B cell (primary cell): ENCODE results near the gene GRM4. TPM values are rescaled to one million over a fixed set of nuclear protein-coding genes. Genes with fewer than 3 reads are reported as not detected.

Experiments used
- ATAC-seq: fragments of 200-7000 bp; cut with Tn5 transposase; one replicate; pipeline ENCODE4 v1.10.0; 2021; ENCODE audit warnings: low read depth, mild to moderate bottlenecking, moderate number of reproducible peaks, moderate library complexity
- CTCF ChIA-PET: fragments of 350-600 bp; sonication (Branson Sonifier 250); formaldehyde crosslinking; loops from one replicate; lab custom pipeline; 2021; ENCODE audit warnings: antibody characterized with exemption, inconsistent platforms; lab: Charles Lee
- POLR2A ChIA-PET: fragments of 350-600 bp; sonication (Branson Sonifier 250); formaldehyde crosslinking; loops from one replicate; lab custom pipeline; 2021; ENCODE audit warnings: antibody characterized with exemption; lab: Charles Lee
- DNase-seq: peaks from one replicate; pipeline ENCODE4 v3.0.0; 2013
- H2AFZ ChIP-seq: 2 replicates; pipeline ENCODE4 v1.6.1; 2012; ENCODE audit warnings: mild to moderate bottlenecking, low read depth, low read length; ENCODE audit not compliant: insufficient read depth, poor library complexity, severe bottlenecking
- H3K27ac ChIP-seq, 2 donors: 1 replicate in 1 of 2; 2 replicates in 1 of 2; pipeline ENCODE4 v1.5.1; 2012 to 2013; ENCODE audit warnings: low read length in 2 of 2, mild to moderate bottlenecking in 2 of 2, moderate library complexity in 1 of 2
- H3K27me3 ChIP-seq, 4 experiments: fragments of 200-600 bp in 1 of 4; sonication (generic) in 1 of 4; replicated peaks in 1 of 4; 1 replicate in 2 of 4; 2 replicates in 2 of 4; pipeline versions ENCODE4 v1.6.1 to v1.7.0; 2013 to 2016; ENCODE audit warnings: low read length in 3 of 4, mild to moderate bottlenecking in 2 of 4, mixed read lengths in 1 of 4, moderate library complexity in 1 of 4; ENCODE audit not compliant: insufficient read depth in 4 of 4, control insufficient read depth in 3 of 4; ENCODE audit errors: control extremely low read depth in 1 of 4
- H3K36me3 ChIP-seq, 2 experiments: replicated peaks in 1 of 2; 1 replicate in 1 of 2; 2 replicates in 1 of 2; pipeline versions ENCODE4 v1.6.1 to v1.7.1; 2013; ENCODE audit warnings: low read length in 1 of 2; ENCODE audit not compliant: insufficient read depth in 2 of 2, control insufficient read depth in 1 of 2; ENCODE audit errors: control extremely low read depth in 1 of 2, extremely low read depth in 1 of 2
- H3K4me1 ChIP-seq, 2 donors: fragments of 200-600 bp in 1 of 2; sonication (generic) in 1 of 2; 1 replicate in 1 of 2; 2 replicates in 1 of 2; pipeline versions ENCODE4 v1.5.1 to v1.6.1; 2013 to 2017; ENCODE audit warnings: low read length in 2 of 2; ENCODE audit not compliant: control insufficient read depth in 2 of 2, insufficient read depth in 2 of 2
- H3K4me2 ChIP-seq: replicated peaks from 2 replicates; pipeline ENCODE3; 2012; ENCODE audit warnings: mild to moderate bottlenecking, low read depth, low read length; ENCODE audit not compliant: poor library complexity, severe bottlenecking
- H3K4me3 ChIP-seq, 5 experiments: fragments of 200-600 bp in 1 of 5; sonication (generic) in 1 of 5; 1 replicate in 3 of 5; 2 replicates in 2 of 5; pipeline versions ENCODE4 v1.5.1 to v1.7.0; 2011 to 2016; ENCODE audit warnings: low read length in 4 of 5, mild to moderate bottlenecking in 4 of 5, low read depth in 2 of 5, control low read depth in 1 of 5, moderate library complexity in 1 of 5; ENCODE audit not compliant: insufficient read depth in 1 of 5; ENCODE audit errors: control extremely low read depth in 1 of 5, extremely low read depth in 1 of 5
- H3K79me2 ChIP-seq: fragments of 200-600 bp; sonication (generic); one replicate; pipeline ENCODE4 v1.6.0; 2016; ENCODE audit warnings: low read length; ENCODE audit not compliant: control insufficient read depth, insufficient read depth
- H3K9ac ChIP-seq: fragments of 200-600 bp; sonication (generic); 2 replicates; pipeline ENCODE4 v1.6.1; 2017; ENCODE audit warnings: mild to moderate bottlenecking, low read length, moderate library complexity
- H3K9me3 ChIP-seq, 3 donors: one replicate each; pipeline versions ENCODE4 v1.6.1 to v1.7.1; 2013; ENCODE audit warnings: low read length in 2 of 3; ENCODE audit not compliant: control insufficient read depth in 2 of 3, insufficient read depth in 1 of 3; ENCODE audit errors: control extremely low read depth in 1 of 3
- H4K20me1 ChIP-seq: 2 replicates; pipeline ENCODE4 v1.6.0; 2012; ENCODE audit warnings: mild to moderate bottlenecking, low read length; ENCODE audit not compliant: insufficient read depth, control insufficient read depth, poor library complexity, severe bottlenecking
- H3K27ac Mint-ChIP-seq: one replicate; pipeline ENCODE4 v1.8.0; 2021; ENCODE audit warnings: mixed read lengths
- H3K27me3 Mint-ChIP-seq: one replicate; pipeline ENCODE4 v1.8.0; 2021; ENCODE audit warnings: mixed read lengths
- H3K4me1 Mint-ChIP-seq: one replicate; pipeline ENCODE4 v1.8.0; 2021; ENCODE audit warnings: mixed read lengths
- H3K4me3 Mint-ChIP-seq: one replicate; pipeline ENCODE4 v1.8.0; 2021; ENCODE audit warnings: mixed read lengths
- H3K9me3 Mint-ChIP-seq: one replicate; pipeline ENCODE4 v1.8.0; 2022; ENCODE audit warnings: mixed read lengths; ENCODE audit not compliant: insufficient read depth
- CTCF ChIP-seq: fragments of 200-600 bp; IDR thresholded peaks from one replicate; pipeline ENCODE4 v1.8.0; 2022; ENCODE audit warnings: antibody characterized with exemption, mild to moderate bottlenecking
- EZH2 ChIP-seq: IDR thresholded peaks from 2 replicates; pipeline ENCODE4 v1.6.1; 2012; ENCODE audit warnings: borderline replicate concordance, low read depth, mild to moderate bottlenecking, moderate library complexity, low read length; ENCODE audit not compliant: insufficient read depth, poor library complexity, severe bottlenecking
- WGBS: methylation state at CpG from one replicate; pipeline ENCODE4 v1.1.5; 2013; ENCODE audit warnings: missing lambda C conversion rate; ENCODE audit not compliant: insufficient coverage; 5-methylcytosine and 5-hydroxymethylcytosine counted together
- intact Hi-C: fragments of 100-400 bp; cut with micrococcal nuclease; formaldehyde crosslinking; loops from one replicate; pipeline ENCODE4 v1.10.0; 2022
- polyA plus RNA-seq: library from polyadenylated mRNA; depleted of rRNA; stranded (reverse); fragments of >200 nt; gene quantifications from 2 replicates; pipeline ENCODE4 v1.2.3, GENCODE V29; 2012
- total RNA-seq, 2 donors: library from RNA; stranded (reverse); fragments of 120-200 nt in 1 of 2; gene quantifications; 1 replicate in 1 of 2; 2 replicates in 1 of 2; pipeline versions ENCODE4 v1.2.3 to v1.2.4, GENCODE V29; 2013 to 2022

The GRM4 gene
- total and polyA plus RNA-seq, 2 donors (not counting 1 experiment from before 2014, with no cell fraction given) = 0.04 TPM; not detected in 1

GRCh38 chr6:33981421-33981820 is 164.5 kb downstream of the GRM4 start:
- H3K4me2 ChIP-seq = no peak overlapping the region
- H3K79me2 ChIP-seq = no peaks in the 10 kb centered on the region
- no peaks in the 10 kb centered on the region for H3K36me3 ChIP-seq
- ChIA-PET POLR2A (no interaction called here), CTCF (no interaction called here)
- no peaks in the 10 kb centered on the region for H3K4me1 ChIP-seq
- intact Hi-C loops = no loop called here
- no peak overlapping the region for H3K27ac ChIP-seq
- Mint-ChIP-seq H3K9me3 (no peaks in the 10 kb centered on the region), H3K27ac (no peak overlapping the region), H3K27me3 (peaks cover 34% of the 10 kb centered on the region), H3K4me3 (no peak overlapping the region), H3K4me1 (no peaks in the 10 kb centered on the region)
- peaks cover 0 to 23% (median 0%) of the 10 kb centered on the region in 4 experiments for H3K27me3 ChIP-seq
- 100% methylated on average over 7 of the region's 7 CpGs for WGBS
- no peak overlapping the region for H3K9ac ChIP-seq
- H4K20me1 ChIP-seq = no peaks in the 10 kb centered on the region
- peaks cover 0 to 3% (median 0%) of the 10 kb centered on the region in 3 donors for H3K9me3 ChIP-seq
- no peak for ATAC-seq
- no peak overlapping the region for H3K4me3 ChIP-seq
- no peak overlapping the region for H2AFZ ChIP-seq
- DNase-seq = no peak
- TF ChIP-seq CTCF = no peak
- no peak for TF ChIP-seq EZH2

- Histone ChIP-seq H2AFZ (no peak overlapping the region), H4K20me1 (no peaks in the 10 kb centered on the region), H3K27me3 (peaks cover 0 to 28% (median 2%) of the 10 kb centered on the region in 4 experiments), H3K9me3 (peaks cover 0 to 3% (median 0%) of the 10 kb centered on the region in 3 donors), H3K4me1 (no peaks in the 10 kb centered on the region), H3K36me3 (no peaks in the 10 kb centered on the region), H3K27ac (no peak overlapping the region), H3K9ac (no peak overlapping the region), H3K4me2 (no peak overlapping the region), H3K79me2 (no peaks in the 10 kb centered on the region), H3K4me3 (no peak overlapping the region)
- intact Hi-C loops = no loop called here
- ChIA-PET CTCF (no interaction called here), POLR2A (no interaction called here)
- no peak for TF ChIP-seq CTCF
- TF ChIP-seq EZH2 = no peak
- no peak for DNase-seq
- no peak overlapping the region for H3K27ac Mint-ChIP-seq
- ATAC-seq = no peak
- H3K9me3 Mint-ChIP-seq = no peaks in the 10 kb centered on the region
- H3K4me1 Mint-ChIP-seq = no peaks in the 10 kb centered on the region
- no peak overlapping the region for H3K4me3 Mint-ChIP-seq
- 88% methylated on average over 12 of the region's 25 CpGs for WGBS
- H3K27me3 Mint-ChIP-seq = peaks cover 34% of the 10 kb centered on the region
Observed at GRCh38 chr6:33980176-33981175, 165.4 kb downstream of the GRM4 start.
